Thyroid gland (tissue), 4 donors: ENCODE results near the gene MRPS9. TPM values are rescaled to one million over a fixed set of nuclear protein-coding genes. Genes with fewer than 3 reads are reported as not detected.

Experiments used
- DNase-seq, 2 donors: peaks; one replicate each; pipeline ENCODE4 v3.0.0-alpha.2; 2019
- H3K27ac ChIP-seq, 3 donors: fragments of 200-600 bp; sonication (generic); 1 replicate in 2 of 3; 2 replicates in 1 of 3; pipeline ENCODE4 v1.5.1; 2016 to 2019; ENCODE audit warnings: mild to moderate bottlenecking in 1 of 3, moderate library complexity in 1 of 3
- H3K27me3 ChIP-seq: fragments of 200-600 bp; sonication (generic); one replicate; pipeline ENCODE4 v1.5.1; 2019
- H3K36me3 ChIP-seq, 2 donors: fragments of 200-600 bp; sonication (generic); one replicate each; pipeline ENCODE4 v1.5.1; 2016 to 2019
- H3K4me1 ChIP-seq, 2 donors: fragments of 200-600 bp; sonication (generic); one replicate each; pipeline ENCODE4 v1.5.1; 2017 to 2019
- H3K4me3 ChIP-seq, 3 donors: fragments of 200-600 bp; sonication (generic); replicated peaks in 1 of 3; 1 replicate in 2 of 3; 2 replicates in 1 of 3; pipeline ENCODE4 v1.5.1; 2016; ENCODE audit warnings: mild to moderate bottlenecking in 1 of 3
- H3K9me3 ChIP-seq: fragments of 200-600 bp; sonication (generic); one replicate; pipeline ENCODE4 v1.5.1; 2017
- CTCF ChIP-seq, 6 experiments: fragments of 200-600 bp in 3 of 6; fragments of 450-650 bp in 3 of 6; sonication (generic) in 3 of 6; IDR thresholded peaks; one replicate each; pipeline ENCODE4 v1.5.1; 2016 to 2019; ENCODE audit warnings: antibody characterized with exemption in 6 of 6, mild to moderate bottlenecking in 2 of 6, inconsistent platforms in 1 of 6, moderate library complexity in 1 of 6
- POLR2A ChIP-seq, 2 donors: fragments of 450-650 bp; IDR thresholded peaks; one replicate each; pipeline ENCODE4 v1.6.1; 2017; ENCODE audit warnings: antibody characterized with exemption in 2 of 2, mild to moderate bottlenecking in 2 of 2, moderate library complexity in 1 of 2
- WGBS, 2 donors: methylation state at CpG; one replicate each; pipeline ENCODE4 v1.1.5; 2017; 5-methylcytosine and 5-hydroxymethylcytosine counted together
- intact Hi-C: fragments of 100-400 bp; cut with DNase I; formaldehyde crosslinking; loops from one replicate; pipeline ENCODE4 v1.15.1; 2023
- total RNA-seq, 4 donors: library from RNA; depleted of rRNA; stranded (reverse); fragments of >200 nt; gene quantifications; one replicate each; pipeline ENCODE4 v1.2.3, GENCODE V29; 2016

MRPS9 gene
- total RNA-seq, result 10 to 100 TPM; 20.1 to 26.5 (median 21.5) TPM

DNA sequence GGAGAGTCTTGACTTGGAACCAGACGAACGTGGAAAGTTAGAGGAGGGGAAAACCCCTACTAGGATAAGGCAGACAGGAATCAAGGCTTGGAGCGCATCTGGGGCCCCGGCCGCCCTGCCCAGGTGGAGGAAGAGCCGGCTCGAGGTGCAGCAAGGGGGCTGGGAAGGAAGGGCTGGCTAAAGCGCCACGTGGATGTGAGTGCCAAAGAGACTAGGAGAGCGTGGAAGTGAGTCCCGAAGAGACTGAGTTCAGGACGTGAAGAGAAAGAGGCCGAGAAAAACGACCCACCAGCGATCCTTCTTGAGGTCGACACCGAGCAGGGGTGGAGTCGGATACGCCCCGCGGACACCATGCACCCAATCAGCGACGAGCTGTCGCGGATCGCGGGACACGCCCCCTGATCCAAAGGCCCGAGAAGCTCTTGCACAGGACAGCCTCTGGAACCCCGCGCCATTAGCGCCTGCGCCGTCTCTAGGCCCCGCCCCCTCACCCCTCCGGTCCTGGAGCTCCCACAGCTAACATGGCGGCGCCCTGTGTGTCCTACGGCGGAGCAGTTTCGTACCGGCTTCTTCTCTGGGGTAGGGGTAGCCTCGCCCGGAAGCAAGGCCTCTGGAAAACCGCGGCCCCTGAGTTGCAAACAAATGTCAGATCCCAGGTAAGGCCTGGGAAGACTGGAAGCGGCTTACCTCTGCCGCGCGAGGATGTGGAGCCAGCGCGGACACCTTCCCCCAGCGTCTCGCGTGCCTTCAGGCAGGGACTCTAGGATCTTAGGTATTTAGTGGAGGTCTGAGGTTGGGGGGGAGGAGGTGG, at the start of gene MRPS9:
MRPS9 (plus strand) TSS at position 498 of the 811 bp plus-strand sequence; CDS start at position 522, 24 bp downstream.
- H3K4me3 ChIP-seq, result peak within 1 kb of the TSS; percentile 34 to 96 (median 86)
- H3K9me3 ChIP-seq, result no peaks in the 10 kb centered on the region
- intact Hi-C loops, result no loop called here
- peak within 1 kb of the TSS; percentile 16 to 82 (median 62) for H3K27ac ChIP-seq
- H3K27me3 ChIP-seq, result no peaks in the 10 kb centered on the region
- 0 to 1% methylated on average over 39 to 54 of the region's 55 CpGs for WGBS, 2 donors
- no peaks in the 10 kb centered on the region for H3K36me3 ChIP-seq
- TF ChIP-seq CTCF (IDR thresholded peaks at IDR 0.05) (peak in 1 of 6 experiments; percentile 4), POLR2A (IDR thresholded peaks at IDR 0.05) (peak in 1 of 2 donors; percentile 76)
- H3K4me1 ChIP-seq, result peaks cover 7 to 14% of the 10 kb centered on the region in 2 donors
- peak; percentile 99 for DNase-seq

DNA sequence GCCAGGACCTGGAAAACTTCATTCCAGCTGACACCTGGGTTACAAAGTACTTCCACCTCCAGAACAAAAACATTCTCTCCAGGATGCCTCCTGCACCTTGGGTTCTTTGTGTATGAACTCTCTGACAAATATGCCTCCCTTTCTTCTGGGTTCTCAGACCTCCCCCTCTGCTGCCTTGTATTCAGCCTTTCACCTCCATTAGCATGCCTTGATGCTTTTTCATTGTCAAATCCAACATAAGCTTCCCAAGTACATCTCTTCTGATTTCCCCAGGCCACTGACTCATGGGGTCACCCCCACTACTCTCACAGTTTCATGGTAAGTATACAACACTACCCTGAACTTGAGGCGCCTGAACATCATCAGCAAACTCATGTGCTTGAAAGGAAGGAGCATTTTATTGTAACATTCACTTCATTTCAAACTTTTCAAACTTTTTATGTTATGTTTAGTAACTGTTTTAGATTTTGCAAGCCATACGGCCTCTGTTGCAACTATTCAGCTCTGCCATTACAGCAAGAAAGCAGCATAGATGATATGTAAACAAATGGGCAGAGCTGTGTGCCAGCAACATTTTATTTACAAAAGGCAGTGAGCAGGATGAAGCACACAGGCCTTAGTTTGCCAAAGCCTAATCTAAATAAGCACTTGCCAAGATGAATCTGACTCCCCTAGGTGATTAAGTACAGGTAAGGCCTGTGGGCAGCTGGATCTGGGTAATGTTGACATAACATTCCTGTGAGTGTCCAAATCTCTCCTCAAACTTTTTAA, 32.5 kb upstream of the MRPS9 start:
- intact Hi-C loops, result no loop called here
- no peak overlapping the region for H3K27ac ChIP-seq
- DNase-seq, result no peak
- no peaks in the 10 kb centered on the region for H3K27me3 ChIP-seq
- H3K4me3 ChIP-seq, result no peak overlapping the region
- no peaks in the 10 kb centered on the region for H3K9me3 ChIP-seq
- TF ChIP-seq CTCF (IDR thresholded peaks at IDR 0.05), result no peak
- no peak for TF ChIP-seq POLR2A (IDR thresholded peaks at IDR 0.05)
- no peaks in the 10 kb centered on the region for H3K4me1 ChIP-seq
- 68 to 85% methylated on average over 2 of the region's 2 CpGs for WGBS, 2 donors
- no peaks in the 10 kb centered on the region for H3K36me3 ChIP-seq

- H3K4me3 ChIP-seq, result no peak overlapping the region
- no peaks in the 10 kb centered on the region for H3K27me3 ChIP-seq
- no peaks in the 10 kb centered on the region for H3K4me1 ChIP-seq
- no peak for DNase-seq
- no peaks in the 10 kb centered on the region for H3K9me3 ChIP-seq
- H3K27ac ChIP-seq, result no peak overlapping the region
- no peaks in the 10 kb centered on the region for H3K36me3 ChIP-seq
- intact Hi-C loops, result no loop called here
- TF ChIP-seq CTCF (IDR thresholded peaks at IDR 0.05) (no peak), POLR2A (IDR thresholded peaks at IDR 0.05) (no peak)
- 93 to 97% methylated on average over 1 of the region's 1 CpG for WGBS, 2 donors
Observed at GRCh38 chr2:105007367-105007766, 30.5 kb upstream of the MRPS9 start.

DNA sequence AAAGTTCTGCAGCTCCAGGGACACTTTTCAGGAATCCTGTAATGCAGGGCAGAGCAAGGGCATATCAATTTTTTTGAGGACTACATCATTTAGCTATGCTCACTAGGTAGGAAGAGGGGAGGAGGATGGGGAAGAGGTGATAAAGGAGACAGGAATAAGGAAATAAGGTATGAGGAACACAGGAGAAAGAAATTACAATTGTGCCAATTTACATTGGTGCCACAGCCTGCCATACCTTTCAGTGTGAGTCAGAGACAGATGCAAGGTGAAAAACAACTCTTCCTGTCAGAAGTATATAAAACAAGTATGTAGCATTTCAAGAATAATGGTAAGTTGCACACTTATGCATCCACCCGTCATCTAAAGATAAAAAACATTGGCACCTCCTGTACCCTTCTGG, 5.4 kb upstream of the MRPS9 start:
- no peak for DNase-seq
- Histone ChIP-seq H3K36me3 (no peaks in the 10 kb centered on the region), H3K27me3 (no peaks in the 10 kb centered on the region), H3K9me3 (no peaks in the 10 kb centered on the region), H3K4me1 (peaks cover 3 to 6% of the 10 kb centered on the region in 2 donors), H3K4me3 (no peak overlapping the region), H3K27ac (no peak overlapping the region)
- WGBS, 2 donors, result 85 to 97% methylated on average over 1 of the region's 1 CpG
- TF ChIP-seq POLR2A (IDR thresholded peaks at IDR 0.05) (no peak), CTCF (IDR thresholded peaks at IDR 0.05) (no peak)
- intact Hi-C loops, result no loop called here

GRCh38 chr2:105034170-105034569, 3.7 kb upstream of the MRPS9 start:
- 97 to 100% methylated on average over 1 of the region's 1 CpG for WGBS, 2 donors
- TF ChIP-seq CTCF (IDR thresholded peaks at IDR 0.05), result no peak
- no peak for TF ChIP-seq POLR2A (IDR thresholded peaks at IDR 0.05)

More at GRCh38 chr2:105034170-105034569, 3.7 kb upstream of the MRPS9 start:
- Histone ChIP-seq H3K27ac (no peak overlapping the region), H3K9me3 (no peaks in the 10 kb centered on the region), H3K4me3 (no peak overlapping the region), H3K27me3 (no peaks in the 10 kb centered on the region), H3K36me3 (no peaks in the 10 kb centered on the region), H3K4me1 (peaks cover 7 to 12% of the 10 kb centered on the region in 2 donors)
- no peak for DNase-seq
- intact Hi-C loops, result no loop called here
